HEK293T (cell line): ENCODE measurements around the gene INSC.

ENCODE experiments used
- FOXM1 ChIP-seq: fragments of 450-650 bp; IDR thresholded peaks from 2 replicates; pipeline ENCODE4 v1.6.1; 2017; ENCODE audit warnings: mild to moderate bottlenecking, borderline replicate concordance
- NFRKB ChIP-seq: fragments of 450-650 bp; IDR thresholded peaks from 2 replicates; pipeline ENCODE4 v1.6.1; 2016; ENCODE audit warnings: mild to moderate bottlenecking, moderate library complexity
- PKNOX1 ChIP-seq: fragments of 450-650 bp; IDR thresholded peaks from 2 replicates; pipeline ENCODE4 v1.6.1; 2016
- SUZ12 ChIP-seq: fragments of 450-650 bp; IDR thresholded peaks from 2 replicates; pipeline ENCODE4 v1.6.1; 2016; ENCODE audit warnings: mild to moderate bottlenecking

DNA sequence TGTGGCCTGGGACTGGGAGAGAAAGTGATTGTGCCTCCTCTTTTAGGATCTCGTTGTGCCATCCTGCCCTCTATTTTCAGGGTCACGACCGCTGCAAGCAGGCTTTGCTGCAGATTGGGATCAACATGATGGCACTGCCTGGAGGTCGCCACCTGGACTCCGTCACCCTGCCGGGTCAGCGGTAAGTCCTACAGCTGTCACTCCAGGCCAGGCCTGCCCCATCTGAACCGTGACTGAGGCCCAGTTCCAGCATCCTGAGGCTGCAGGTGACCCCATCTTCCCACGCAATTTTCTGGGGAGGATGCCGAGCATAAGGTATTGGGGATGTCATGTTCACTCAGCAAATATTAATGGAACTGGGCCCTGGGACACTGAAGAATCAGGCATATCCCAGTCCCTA, 34.3 kb downstream of the INSC start:
- TF ChIP-seq FOXM1 = no peak
- TF ChIP-seq SUZ12 = no peak
- TF ChIP-seq PKNOX1 = no peak
- TF ChIP-seq NFRKB = no peak
